Measurements from ENCODE around the gene BUD23.
A peak's percentile ranks its signal among the peaks of the same experiment; 100 is the strongest.
"Not testable (repeated sequence)": the region's sequence is repeated elsewhere in the genome, so short reads cannot be mapped to it uniquely, and the experiment has no call there.

BUD23 gene

GRCh38 chr7:73722182-73722581 is 38.8 kb downstream of the BUD23 start:
- not testable (repeated sequence) for DNase-seq

- DNase-seq, result no peak
Observed at GRCh38 chr7:73722785-73723184, 39.4 kb downstream of the BUD23 start.

- no peak for DNase-seq
Observed at GRCh38 chr7:73723813-73724212, 40.4 kb downstream of the BUD23 start.

- no peak for DNase-seq
Observed at GRCh38 chr7:73726083-73726466, 42.7 kb downstream of the BUD23 start.

- no peak for DNase-seq
Observed at GRCh38 chr7:73727952-73728351, 44.6 kb downstream of the BUD23 start.

- no peak for DNase-seq
Observed at GRCh38 chr7:73728551-73728950, 45.2 kb downstream of the BUD23 start.

GRCh38 chr7:73730485-73730884 is 47.1 kb downstream of the BUD23 start:
- no peak for DNase-seq

- no peak for DNase-seq
Observed at GRCh38 chr7:73732397-73732796, 49.0 kb downstream of the BUD23 start.

- peak; percentile 90 for DNase-seq
Observed at GRCh38 chr7:73734619-73735527, 51.5 kb downstream of the BUD23 start.

GRCh38 chr7:73735528-73735905 is 52.1 kb downstream of the BUD23 start:
- no peak for DNase-seq

- no peak for DNase-seq
Observed at GRCh38 chr7:73736885-73737284, 53.5 kb downstream of the BUD23 start.

GRCh38 chr7:73737491-73738219 is 54.3 kb downstream of the BUD23 start:
- no peak for DNase-seq

- DNase-seq, result no peak
Observed at GRCh38 chr7:73738220-73738611, 54.8 kb downstream of the BUD23 start.

- peak; percentile 94 for DNase-seq
Observed at GRCh38 chr7:73738612-73739386, 55.4 kb downstream of the BUD23 start, which contains the start of gene ABHD11. TSS of gene ABHD11 (minus strand) at chr7:73738802. CDS start at chr7:73738770, 32 bp downstream.

GRCh38 chr7:73739387-73739767 is 56.0 kb downstream of the BUD23 start:
- no peak for DNase-seq

GRCh38 chr7:73740212-73740611 is 56.8 kb downstream of the BUD23 start:
- no peak for DNase-seq

GRCh38 chr7:73740771-73741170 is 57.4 kb downstream of the BUD23 start:
- DNase-seq, result peak; percentile 34

- peak; percentile 81 for DNase-seq
Observed at GRCh38 chr7:73741600-73741999, 58.2 kb downstream of the BUD23 start.

GRCh38 chr7:73742338-73742752 is 58.9 kb downstream of the BUD23 start:
- peak; percentile 76 for DNase-seq

- DNase-seq, result peak; percentile 98
Observed at GRCh38 chr7:73742753-73743641, 59.6 kb downstream of the BUD23 start.

- no peak for DNase-seq
Observed at GRCh38 chr7:73746378-73746777, 63.0 kb downstream of the BUD23 start.

All from DMS153 (cell line).